Astrocyte (in vitro differentiated cells and primary cell): ENCODE results near the gene CDKAL1. TPM values are rescaled to one million over a fixed set of nuclear protein-coding genes. Genes with fewer than 3 reads are reported as not detected.

Experiments used
- DNase-seq: peaks from one replicate; pipeline ENCODE4 v3.0.0-alpha.2; 2010; ENCODE audit warnings: low read depth
- FAIRE-seq: peaks from 2 replicates; lab custom pipeline; 2011; peaks lifted over from hg19 to GRCh38; lab: Jason Lieb, UNC
- H2AFZ ChIP-seq: 2 replicates; pipeline ENCODE4 v1.6.0; 2012; ENCODE audit warnings: low read depth, low read length, inconsistent platforms
- H3K27ac ChIP-seq: 2 replicates; pipeline ENCODE4 v1.5.1; 2011; ENCODE audit warnings: low read depth, low read length, inconsistent platforms
- H3K27me3 ChIP-seq: 2 replicates; pipeline ENCODE4 v1.6.0; 2011; ENCODE audit warnings: low read length, inconsistent platforms; ENCODE audit not compliant: insufficient read depth
- H3K36me3 ChIP-seq: 2 replicates; pipeline ENCODE4 v1.5.1; 2011; ENCODE audit warnings: low read length, inconsistent platforms; ENCODE audit not compliant: insufficient read depth
- H3K4me1 ChIP-seq: 2 replicates; pipeline ENCODE4 v1.5.1; 2011; ENCODE audit warnings: low read length, inconsistent platforms; ENCODE audit not compliant: insufficient read depth
- H3K4me2 ChIP-seq: 2 replicates; pipeline ENCODE4 v1.6.0; 2012; ENCODE audit warnings: low read length, inconsistent platforms
- H3K4me3 ChIP-seq: 2 replicates; pipeline ENCODE4 v1.5.1; 2011; ENCODE audit warnings: low read depth, mild to moderate bottlenecking, low read length, inconsistent platforms; ENCODE audit not compliant: insufficient read depth
- H3K79me2 ChIP-seq: 2 replicates; pipeline ENCODE4 v1.6.0; 2012; ENCODE audit warnings: mild to moderate bottlenecking, low read length, inconsistent platforms; ENCODE audit not compliant: insufficient read depth
- H3K9ac ChIP-seq: 2 replicates; pipeline ENCODE4 v1.6.0; 2012; ENCODE audit warnings: mild to moderate bottlenecking, low read length, inconsistent platforms
- H3K9me3 ChIP-seq: 2 replicates; pipeline ENCODE4 v1.5.1; 2012; ENCODE audit warnings: low read depth, mild to moderate bottlenecking, low read length, inconsistent platforms; ENCODE audit not compliant: insufficient read depth
- H4K20me1 ChIP-seq: 2 replicates; pipeline ENCODE4 v1.6.0; 2012; ENCODE audit warnings: low read length, inconsistent platforms; ENCODE audit not compliant: insufficient read depth
- H3K27ac Mint-ChIP-seq: one replicate; pipeline ENCODE4 v1.8.0; 2021; ENCODE audit warnings: mild to moderate bottlenecking, mixed read lengths; ENCODE audit not compliant: unreplicated experiment
- H3K27me3 Mint-ChIP-seq: one replicate; pipeline ENCODE4 v1.8.0; 2021; ENCODE audit warnings: low read depth, mixed read lengths; ENCODE audit not compliant: unreplicated experiment
- H3K36me3 Mint-ChIP-seq: one replicate; pipeline ENCODE4 v1.8.0; 2021; ENCODE audit warnings: low read depth, mixed read lengths; ENCODE audit not compliant: unreplicated experiment
- H3K4me1 Mint-ChIP-seq: one replicate; pipeline ENCODE4 v1.8.0; 2021; ENCODE audit warnings: low read depth, mixed read lengths; ENCODE audit not compliant: unreplicated experiment
- H3K4me3 Mint-ChIP-seq: one replicate; pipeline ENCODE4 v1.8.0; 2021; ENCODE audit warnings: mild to moderate bottlenecking, moderate library complexity, mixed read lengths; ENCODE audit not compliant: unreplicated experiment
- H3K9me3 Mint-ChIP-seq: one replicate; pipeline ENCODE4 v1.8.0; 2021; ENCODE audit warnings: mild to moderate bottlenecking, mixed read lengths; ENCODE audit not compliant: unreplicated experiment
- CTCF ChIP-seq: IDR thresholded peaks from 2 replicates; pipeline ENCODE4 v1.5.1; 2011; ENCODE audit warnings: low read depth, mild to moderate bottlenecking, inconsistent platforms, low read length, moderate library complexity; ENCODE audit not compliant: insufficient read depth
- EZH2 ChIP-seq: IDR thresholded peaks from 2 replicates; pipeline ENCODE4 v1.6.1; 2012; ENCODE audit warnings: mild to moderate bottlenecking, low read length, inconsistent platforms; ENCODE audit not compliant: insufficient read depth
- total RNA-seq: library from RNA; stranded (reverse); gene quantifications from 2 replicates; pipeline ENCODE4 v1.2.1, GENCODE V29; 2021

CDKAL1 gene
- total RNA-seq, 1 donor from 2014 or later, result 13.7 TPM

DNA sequence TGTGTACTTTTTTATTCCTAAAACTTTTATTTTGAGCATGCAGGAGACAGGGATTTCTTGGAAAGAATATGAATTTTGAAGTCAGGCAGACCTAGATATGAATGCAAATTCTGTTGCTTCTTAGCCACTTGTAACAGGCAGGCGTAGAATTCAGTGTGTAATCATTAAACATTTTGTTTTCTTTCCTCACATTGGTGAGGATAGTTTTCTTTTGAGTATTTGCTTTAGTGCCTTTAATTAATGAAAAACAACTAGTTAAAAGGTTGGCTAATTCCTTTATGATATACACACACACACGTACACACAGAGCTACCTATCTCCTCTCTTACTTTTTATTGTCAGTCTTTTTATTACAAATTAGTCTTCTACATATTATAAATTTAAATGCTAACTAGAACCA lies 342.3 kb downstream of the CDKAL1 start:
- Histone ChIP-seq H3K4me1 (peaks cover 32% of the 10 kb centered on the region), H2AFZ (no peak overlapping the region), H3K79me2 (no peaks in the 10 kb centered on the region), H4K20me1 (no peaks in the 10 kb centered on the region), H3K4me2 (peak overlapping the region; percentile 74), H3K36me3 (no peaks in the 10 kb centered on the region), H3K27ac (peak overlapping the region; percentile 87), H3K27me3 (no peaks in the 10 kb centered on the region), H3K9me3 (no peaks in the 10 kb centered on the region), H3K4me3 (peak overlapping the region; percentile 9), H3K9ac (peak overlapping the region; percentile 55)
- no peak for DNase-seq
- peak overlapping the region; percentile 96 for H3K27ac Mint-ChIP-seq
- H3K4me3 Mint-ChIP-seq, result no peak overlapping the region
- H3K4me1 Mint-ChIP-seq, result peaks cover 35% of the 10 kb centered on the region
- no peaks in the 10 kb centered on the region for H3K36me3 Mint-ChIP-seq
- FAIRE-seq, result no peak
- H3K27me3 Mint-ChIP-seq, result no peaks in the 10 kb centered on the region
- H3K9me3 Mint-ChIP-seq, result no peaks in the 10 kb centered on the region
- TF ChIP-seq CTCF, result no peak

DNA sequence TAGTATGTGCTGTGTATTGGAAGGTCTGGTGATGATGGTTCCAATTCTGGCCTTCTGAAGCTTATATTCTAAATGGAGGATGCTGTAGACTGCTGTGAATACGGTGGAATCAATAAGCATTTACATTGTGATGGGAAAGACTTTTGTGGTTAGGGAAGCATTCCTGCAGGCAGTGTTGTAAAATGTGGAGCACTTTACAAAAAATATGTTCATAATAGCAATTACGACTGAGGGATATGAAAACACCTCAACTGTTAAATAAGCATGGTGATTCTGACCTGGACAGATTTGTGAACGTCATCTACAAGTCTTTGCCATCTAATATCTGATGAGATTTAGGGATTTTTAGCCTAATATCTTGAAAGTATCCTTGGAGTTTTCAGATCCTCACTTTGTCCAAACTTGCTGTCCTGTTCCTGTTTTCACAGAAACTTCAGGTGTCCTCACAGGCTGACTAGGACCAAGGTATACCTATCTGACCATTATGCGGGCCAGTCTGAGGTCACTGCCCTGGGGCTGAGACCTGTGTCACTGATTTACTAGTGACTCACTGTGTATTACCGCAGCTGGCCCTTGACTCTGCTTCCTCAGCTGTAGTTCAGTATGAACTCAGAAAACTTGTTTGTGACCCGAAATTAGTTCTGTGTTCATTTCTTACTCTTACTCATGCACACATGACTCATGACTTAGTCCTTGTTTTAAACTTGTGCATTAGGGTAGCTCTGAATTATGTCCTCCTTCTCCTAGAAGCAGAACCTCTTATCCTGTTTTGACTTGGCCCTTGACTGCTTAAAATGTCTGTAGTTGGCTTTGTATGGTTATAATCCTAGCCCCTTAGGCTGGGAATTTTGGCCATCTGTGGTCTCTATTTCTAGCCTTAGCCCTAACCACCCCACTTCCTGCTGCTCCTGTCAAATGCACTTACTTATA lies 343.0 kb downstream of the CDKAL1 start:
- Histone ChIP-seq H3K36me3 (no peaks in the 10 kb centered on the region), H3K27me3 (no peaks in the 10 kb centered on the region), H2AFZ (peak overlapping the region; percentile 28), H3K27ac (peak overlapping the region; percentile 87), H3K9ac (peak overlapping the region; percentile 62), H3K4me1 (peaks cover 32% of the 10 kb centered on the region), H3K9me3 (no peaks in the 10 kb centered on the region), H3K4me2 (peak overlapping the region; percentile 74), H3K79me2 (no peaks in the 10 kb centered on the region), H4K20me1 (no peaks in the 10 kb centered on the region), H3K4me3 (peak overlapping the region; percentile 27)
- H3K4me3 Mint-ChIP-seq, result no peak overlapping the region
- H3K9me3 Mint-ChIP-seq, result no peaks in the 10 kb centered on the region
- DNase-seq (peak; percentile 97), FAIRE-seq (peak; percentile 99)
- H3K27me3 Mint-ChIP-seq, result no peaks in the 10 kb centered on the region
- no peak for TF ChIP-seq EZH2
- no peak for TF ChIP-seq CTCF
- peaks cover 35% of the 10 kb centered on the region for H3K4me1 Mint-ChIP-seq
- H3K27ac Mint-ChIP-seq, result peak overlapping the region; percentile 96
- no peaks in the 10 kb centered on the region for H3K36me3 Mint-ChIP-seq

DNA sequence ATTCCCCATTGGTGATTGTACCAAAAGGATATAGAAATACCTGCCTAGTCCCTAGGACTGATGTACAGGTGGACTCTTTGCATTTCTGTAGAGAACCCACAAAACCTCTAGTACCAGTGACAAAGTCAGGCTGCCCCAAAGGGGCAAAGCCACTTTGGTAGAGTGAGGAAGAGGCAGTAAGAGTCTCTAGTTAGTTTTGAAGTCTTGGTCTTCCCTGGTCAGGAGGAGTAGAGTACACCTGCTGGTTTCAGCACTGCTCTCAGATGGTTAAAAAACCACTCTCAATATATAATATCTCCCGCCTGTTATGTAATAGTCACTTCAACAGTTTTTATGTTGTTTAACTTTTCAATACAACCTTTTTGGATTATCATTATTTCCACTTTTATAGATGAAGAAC lies 344.9 kb downstream of the CDKAL1 start:
- Mint-ChIP-seq H3K36me3 (peaks cover 2% of the 10 kb centered on the region), H3K27ac (peak overlapping the region; percentile 87), H3K4me1 (peaks cover 35% of the 10 kb centered on the region), H3K4me3 (no peak overlapping the region), H3K9me3 (peaks cover under 1% of the 10 kb centered on the region), H3K27me3 (no peaks in the 10 kb centered on the region)
- Histone ChIP-seq H3K4me3 (no peak overlapping the region), H4K20me1 (no peaks in the 10 kb centered on the region), H3K36me3 (no peaks in the 10 kb centered on the region), H3K9ac (no peak overlapping the region), H3K4me1 (peaks cover 32% of the 10 kb centered on the region), H3K79me2 (no peaks in the 10 kb centered on the region), H3K9me3 (no peaks in the 10 kb centered on the region), H3K27me3 (no peaks in the 10 kb centered on the region), H3K4me2 (no peak overlapping the region), H2AFZ (no peak overlapping the region), H3K27ac (no peak overlapping the region)
- TF ChIP-seq CTCF (no peak), EZH2 (no peak)
- no peak for DNase-seq
- no peak for FAIRE-seq
